Measurements from ENCODE around the gene MRRF.

Gene MRRF

DNA sequence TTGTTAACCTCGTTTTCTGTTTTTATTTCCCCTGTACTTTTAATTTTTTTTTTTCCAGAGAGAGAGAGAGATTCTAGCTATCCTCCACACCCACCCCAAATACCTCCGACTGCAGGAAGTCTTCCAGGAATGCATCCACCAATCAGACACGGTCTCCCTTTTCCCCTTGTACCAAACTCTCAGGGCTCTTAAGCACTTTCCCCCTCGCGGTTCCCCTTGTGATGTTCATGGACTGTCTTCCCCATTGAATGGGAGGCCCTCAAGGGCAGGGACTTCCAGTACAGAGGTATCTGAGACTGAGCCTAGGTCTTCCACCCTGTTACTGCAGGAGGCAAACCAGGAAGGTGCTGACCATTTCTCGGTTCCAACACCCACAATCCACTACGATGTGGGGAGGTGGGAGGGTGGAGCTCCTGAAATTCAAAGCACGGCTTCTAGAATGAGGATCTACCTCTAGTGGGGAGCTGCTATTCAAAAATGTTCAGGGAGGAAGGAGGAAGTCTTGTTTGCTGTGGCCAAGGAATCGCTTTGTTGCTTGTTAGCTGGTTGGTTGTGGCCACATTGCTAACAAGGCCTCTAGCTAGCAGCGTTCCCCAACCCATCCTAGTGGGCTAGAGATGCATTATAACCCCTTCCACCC, 68.6 kb downstream of the MRRF start:
- no peak for DNase-seq (ENCODE audit: low read depth)

DNA sequence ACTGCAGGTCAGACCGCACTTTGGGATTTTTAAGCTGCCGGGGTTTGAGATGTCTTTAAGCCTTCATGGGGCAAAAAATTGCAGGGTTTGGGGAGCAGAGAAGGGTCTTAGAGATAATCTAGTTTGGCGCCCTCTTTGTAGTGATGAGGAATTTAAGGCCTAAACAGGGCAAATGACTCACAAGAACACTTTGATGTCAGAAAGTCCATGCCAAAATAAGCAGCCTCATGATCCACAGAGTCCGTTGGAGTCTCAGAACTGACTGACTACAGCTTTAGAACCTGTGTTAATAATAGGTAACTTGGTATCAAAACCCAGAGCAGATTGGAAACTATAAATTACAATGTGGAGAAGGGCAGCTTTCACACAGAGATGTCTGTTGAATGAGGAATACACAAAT, 70.2 kb downstream of the MRRF start:
- peak; percentile 56 for DNase-seq (ENCODE audit: low read depth)

GRCh38 chr9:122336189-122336588, 71.5 kb downstream of the MRRF start:
- no peak for DNase-seq (ENCODE audit: low read depth)

GRCh38 chr9:122336866-122337555, 72.3 kb downstream of the MRRF start:
- no peak for DNase-seq (ENCODE audit: low read depth)

DNA sequence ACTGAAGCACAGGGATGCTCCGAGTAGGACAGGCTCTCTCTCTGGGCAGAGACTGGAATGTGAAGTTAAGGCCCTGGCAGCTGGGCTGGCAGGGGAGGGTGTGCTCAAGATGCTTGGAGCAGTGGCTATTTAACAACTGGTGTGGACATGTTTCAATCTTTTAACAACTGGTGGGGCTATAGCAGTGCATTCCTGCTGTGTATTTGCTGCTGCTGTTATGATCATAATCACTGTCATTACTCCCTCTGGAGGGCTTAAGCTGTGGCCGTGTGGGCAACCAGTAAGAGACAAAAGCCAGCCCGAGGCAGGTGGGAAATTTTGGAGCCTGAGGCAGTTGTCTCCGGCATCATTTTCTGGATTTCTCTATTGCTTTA, 72.9 kb downstream of the MRRF start:
- no peak for DNase-seq (ENCODE audit: low read depth)

DNA sequence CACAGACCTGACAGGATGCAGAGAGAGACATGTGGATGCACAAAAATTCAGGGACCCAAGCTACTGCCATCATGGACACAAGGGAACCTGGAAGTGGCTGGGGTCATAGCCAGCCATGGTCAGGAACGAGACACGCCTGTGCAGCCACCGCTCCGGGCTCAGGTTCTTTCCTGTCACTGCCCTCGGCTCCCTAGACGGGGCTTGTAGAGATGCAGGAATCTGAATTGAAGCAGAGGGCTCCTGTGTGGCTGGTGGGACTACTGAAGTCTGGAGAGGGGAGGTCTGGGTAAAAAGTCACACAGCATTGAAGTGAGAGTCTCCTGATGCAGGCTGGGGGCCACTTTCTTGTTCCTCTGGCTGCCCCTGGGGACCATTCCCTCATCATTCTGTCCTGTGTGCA, 73.9 kb downstream of the MRRF start:
- DNase-seq (ENCODE audit: low read depth), result no peak

- no peak for DNase-seq (ENCODE audit: low read depth)
These were observed 74.3 kb downstream of the MRRF start for GRCh38 chr9:122338994-122339393.

DNA sequence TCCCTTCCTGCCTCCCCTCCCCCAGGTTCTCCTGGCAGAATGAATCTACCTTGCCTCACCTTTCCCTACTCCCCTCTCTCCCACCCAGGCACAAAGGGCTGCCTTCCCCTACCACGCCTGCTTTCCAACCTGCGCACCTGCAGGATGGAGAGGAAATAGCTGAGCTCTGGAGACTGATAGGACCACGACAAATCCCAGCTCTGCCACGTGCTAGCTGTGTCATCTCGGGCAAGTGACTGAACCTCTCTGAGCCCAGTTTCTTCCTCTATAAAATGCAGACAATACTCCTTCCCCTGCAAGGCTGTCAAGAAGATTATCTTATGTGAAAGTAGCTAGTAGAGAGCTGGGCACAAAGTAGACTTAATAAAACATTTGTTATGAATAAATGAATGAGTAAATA, 74.9 kb downstream of the MRRF start:
- no peak for DNase-seq (ENCODE audit: low read depth)

- DNase-seq (ENCODE audit: low read depth), result no peak
These were observed 75.5 kb downstream of the MRRF start for GRCh38 chr9:122340161-122340560.

- DNase-seq (ENCODE audit: low read depth), result no peak
These were observed 77.8 kb downstream of the MRRF start for GRCh38 chr9:122342323-122343050.

GRCh38 chr9:122346478-122347347, 82.0 kb downstream of the MRRF start:
- DNase-seq (ENCODE audit: low read depth), result peak; percentile 26

DNA sequence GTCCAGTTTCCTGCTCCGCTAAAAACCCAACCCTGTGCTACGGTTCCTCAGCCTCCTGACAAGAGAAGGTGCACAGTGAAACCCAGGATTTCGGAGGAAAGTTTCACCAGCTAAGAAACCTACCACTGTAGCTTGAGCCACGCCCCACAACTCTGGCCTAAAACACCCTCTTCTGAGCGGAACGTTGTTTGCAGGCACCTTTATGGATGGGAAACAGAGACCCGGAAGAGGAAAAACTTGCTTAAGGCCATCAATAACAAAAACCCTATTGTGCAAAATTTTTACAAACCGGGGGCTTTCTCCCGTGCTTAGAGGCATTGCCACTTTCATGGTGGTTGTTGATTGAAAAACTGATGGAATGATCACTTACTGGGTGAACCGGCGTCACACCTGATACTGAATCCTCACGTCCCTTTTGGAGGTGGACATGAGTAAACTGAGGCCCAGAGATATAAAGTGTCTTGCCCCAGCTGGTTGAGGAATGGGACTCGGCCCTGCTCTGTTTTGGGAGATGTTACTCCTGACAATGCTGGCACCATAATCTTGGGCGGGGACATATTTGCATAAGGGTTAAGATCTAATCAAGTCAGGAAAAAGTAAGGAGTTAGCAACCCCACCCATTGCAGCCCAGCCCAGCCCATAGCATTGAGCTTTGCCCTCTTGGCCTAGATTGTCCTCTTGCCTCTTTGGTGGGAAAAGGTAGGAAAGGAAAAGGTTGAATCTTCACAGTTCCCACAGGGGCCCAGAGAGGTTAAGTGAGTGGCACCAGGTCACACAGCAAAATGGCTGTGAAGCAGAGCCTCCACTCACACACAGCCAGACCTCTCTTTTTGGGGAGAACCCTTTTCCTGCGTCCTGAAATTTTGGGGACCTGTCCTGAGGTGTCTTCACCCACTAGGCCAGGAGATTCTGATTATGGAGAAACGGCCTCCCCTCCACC, 82.9 kb downstream of the MRRF start:
- peak; percentile 44 for DNase-seq (ENCODE audit: low read depth)

DNA sequence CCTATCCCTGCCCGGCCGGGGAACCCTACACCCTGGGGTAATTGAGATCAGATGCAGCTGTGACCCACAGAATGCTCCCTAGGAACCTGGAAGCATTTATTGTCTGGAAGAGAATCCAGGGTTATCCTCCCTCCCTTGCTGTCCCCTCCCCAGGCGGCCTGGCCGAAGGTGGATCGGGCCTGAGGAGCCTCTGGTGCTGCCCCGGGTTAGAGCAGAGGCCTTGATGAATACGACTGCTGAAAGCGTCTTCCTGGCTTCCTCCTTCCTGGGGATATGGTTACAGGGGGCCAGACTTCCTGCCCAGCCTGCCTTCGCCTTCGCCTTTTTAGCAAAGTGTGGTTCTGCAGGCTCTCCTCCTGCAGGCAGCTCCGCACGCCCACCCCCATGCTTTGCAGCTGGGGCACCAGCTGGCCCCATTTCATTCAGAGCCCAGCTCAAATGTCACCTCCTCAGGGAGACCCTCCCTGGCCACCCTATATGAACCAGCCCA, 83.7 kb downstream of the MRRF start:
- DNase-seq (ENCODE audit: low read depth), result no peak

- DNase-seq (ENCODE audit: low read depth), result no peak
These were observed 84.1 kb downstream of the MRRF start for GRCh38 chr9:122348791-122349190.

- no peak for DNase-seq (ENCODE audit: low read depth)
These were observed 84.5 kb downstream of the MRRF start for GRCh38 chr9:122349201-122349600.

GRCh38 chr9:122350577-122351355, 86.1 kb downstream of the MRRF start:
- peak; percentile 63 for DNase-seq (ENCODE audit: low read depth)

GRCh38 chr9:122354536-122355199, 90.0 kb downstream of the MRRF start:
- no peak for DNase-seq (ENCODE audit: low read depth)

GRCh38 chr9:122355336-122355875, 90.7 kb downstream of the MRRF start:
- DNase-seq (ENCODE audit: low read depth), result no peak

GRCh38 chr9:122356627-122357026, 91.9 kb downstream of the MRRF start:
- no peak for DNase-seq (ENCODE audit: low read depth)
